ENCODE data around the gene TPSB2.

The TPSB2 gene

DNA sequence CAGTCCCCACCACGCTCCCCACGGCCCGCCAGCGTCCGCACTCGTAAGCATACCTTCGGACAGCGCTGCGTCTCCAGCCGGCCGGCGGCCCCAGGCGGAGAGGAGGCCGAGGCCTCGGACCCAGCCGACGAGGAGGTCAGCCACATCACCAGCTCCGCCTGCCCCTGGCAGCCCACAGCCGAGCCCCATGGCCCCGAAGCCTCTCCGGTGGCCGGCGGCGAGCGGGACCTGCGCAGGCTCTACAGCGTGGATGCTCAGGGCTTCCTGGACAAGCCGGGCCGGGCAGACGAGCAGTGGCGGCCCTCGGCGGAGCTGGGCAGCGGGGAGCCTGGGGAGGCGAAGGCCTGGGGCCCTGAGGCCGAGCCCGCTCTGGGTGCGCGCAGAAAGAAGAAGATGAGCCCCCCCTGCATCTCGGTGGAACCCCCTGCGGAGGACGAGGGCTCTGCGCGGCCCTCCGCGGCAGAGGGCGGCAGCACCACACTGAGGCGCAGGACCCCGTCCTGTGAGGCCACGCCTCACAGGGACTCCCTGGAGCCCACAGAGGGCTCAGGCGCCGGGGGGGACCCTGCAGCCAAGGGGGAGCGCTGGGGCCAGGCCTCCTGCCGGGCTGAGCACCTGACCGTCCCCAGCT, 9.8 kb downstream of the TPSB2 start:
- no peak for DNase-seq (ENCODE audit: low spot score)

DNA sequence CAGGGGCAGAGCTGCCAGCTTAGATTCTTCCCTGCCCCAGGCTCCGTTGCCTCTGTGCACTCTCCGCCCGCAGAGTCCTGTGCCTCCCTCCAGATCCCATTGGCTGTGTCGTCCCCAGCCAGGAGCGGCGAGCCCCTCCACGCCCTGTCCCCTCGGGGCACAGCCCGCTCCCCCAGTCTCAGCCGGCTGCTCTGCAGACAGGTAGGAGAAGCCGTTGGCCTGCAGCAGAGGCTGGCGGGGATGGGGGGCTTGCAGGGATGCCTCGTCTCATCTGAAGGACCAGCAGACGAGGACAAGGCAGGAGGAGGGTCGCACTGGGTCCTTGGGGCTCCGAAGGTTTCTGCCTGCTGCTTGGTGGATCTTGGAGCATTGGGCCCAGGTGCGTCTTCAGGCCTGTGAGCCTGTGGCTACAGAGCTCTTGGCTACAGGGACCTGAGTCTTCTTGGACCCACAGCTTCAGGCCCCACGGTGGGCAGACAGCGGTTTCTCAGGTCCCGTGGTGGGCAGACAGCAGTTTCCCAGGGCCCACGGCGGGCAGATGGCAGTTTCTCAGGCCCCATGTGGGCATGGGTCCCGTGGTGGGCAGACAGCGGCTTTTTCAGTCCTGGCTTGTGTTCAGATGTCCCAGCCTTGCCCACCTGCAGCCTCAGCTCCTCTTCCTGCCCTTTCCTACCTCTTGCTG, 10.9 kb downstream of the TPSB2 start:
- DNase-seq (ENCODE audit: low spot score), result no peak

- no peak for DNase-seq (ENCODE audit: low spot score)
These were observed 11.7 kb downstream of the TPSB2 start for GRCh38 chr16:1218061-1218929.

DNA sequence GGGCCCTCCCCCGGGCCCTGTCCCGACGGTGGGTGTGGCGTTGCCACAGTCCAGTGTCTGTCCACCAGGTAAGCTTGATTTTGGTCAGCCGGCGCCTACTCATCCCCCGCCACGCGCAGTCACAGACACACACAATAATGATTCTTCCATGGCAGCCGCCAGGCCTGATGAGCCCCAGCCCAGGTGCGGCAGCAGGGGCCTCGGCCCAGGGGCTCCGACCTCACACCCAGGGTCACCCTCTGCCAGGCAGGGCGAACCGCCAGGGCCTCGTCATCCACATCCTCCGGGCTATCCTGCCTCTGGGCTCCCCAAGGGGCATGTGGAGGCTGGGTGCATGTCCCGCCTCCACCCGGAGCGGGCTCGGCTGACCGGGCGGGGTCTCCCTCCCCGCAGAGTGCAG, 12.5 kb downstream of the TPSB2 start:
- no peak for DNase-seq (ENCODE audit: low spot score)

GRCh38 chr16:1216681-1217400, 13.1 kb downstream of the TPSB2 start:
- DNase-seq (ENCODE audit: low spot score), result no peak

GRCh38 chr16:1216296-1216619, 13.7 kb downstream of the TPSB2 start:
- DNase-seq (ENCODE audit: low spot score), result no peak

DNA sequence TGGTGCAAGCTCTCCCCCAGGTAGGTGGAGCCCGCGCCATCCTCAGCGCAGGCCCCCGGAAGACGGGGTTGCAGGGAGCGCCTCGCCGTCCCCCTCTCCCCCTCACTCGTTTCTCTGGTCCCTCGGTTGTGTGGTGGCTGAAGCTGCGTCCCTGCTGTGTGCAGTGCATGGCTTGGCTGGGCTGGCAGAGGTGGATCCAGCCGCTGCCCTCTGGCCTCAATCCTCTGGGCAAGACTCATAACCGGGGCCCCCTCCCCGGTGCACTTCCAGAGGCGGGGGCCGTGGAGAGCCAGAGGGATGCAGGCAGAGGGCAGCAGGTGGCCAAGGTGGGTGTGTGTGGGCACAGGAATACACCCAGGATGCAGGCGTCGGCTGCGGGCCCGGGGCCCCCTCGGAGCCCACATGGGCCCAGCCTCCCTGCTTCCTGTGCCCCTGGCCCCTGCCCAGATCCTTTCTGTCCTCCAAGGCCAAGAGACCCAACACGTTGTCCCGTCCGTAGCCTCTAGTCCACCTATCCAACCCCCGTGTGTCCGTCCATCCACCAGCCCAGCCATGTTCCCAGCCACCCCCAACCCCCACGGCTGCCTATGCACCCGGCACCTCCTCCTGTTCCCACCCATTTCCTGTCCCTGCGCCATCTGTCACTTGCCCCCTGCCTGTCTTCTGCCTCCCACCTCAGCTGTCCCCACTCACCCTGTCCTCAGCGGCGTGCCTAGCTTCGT, 14.2 kb downstream of the TPSB2 start:
- no peak for DNase-seq (ENCODE audit: low spot score)

- no peak for DNase-seq (ENCODE audit: low spot score)
These were observed 15.3 kb downstream of the TPSB2 start for GRCh38 chr16:1214719-1215118.

GRCh38 chr16:1213796-1214372, 16.1 kb downstream of the TPSB2 start:
- no peak for DNase-seq (ENCODE audit: low spot score)

GRCh38 chr16:1213231-1213630, 16.8 kb downstream of the TPSB2 start:
- DNase-seq (ENCODE audit: low spot score), result no peak

DNA sequence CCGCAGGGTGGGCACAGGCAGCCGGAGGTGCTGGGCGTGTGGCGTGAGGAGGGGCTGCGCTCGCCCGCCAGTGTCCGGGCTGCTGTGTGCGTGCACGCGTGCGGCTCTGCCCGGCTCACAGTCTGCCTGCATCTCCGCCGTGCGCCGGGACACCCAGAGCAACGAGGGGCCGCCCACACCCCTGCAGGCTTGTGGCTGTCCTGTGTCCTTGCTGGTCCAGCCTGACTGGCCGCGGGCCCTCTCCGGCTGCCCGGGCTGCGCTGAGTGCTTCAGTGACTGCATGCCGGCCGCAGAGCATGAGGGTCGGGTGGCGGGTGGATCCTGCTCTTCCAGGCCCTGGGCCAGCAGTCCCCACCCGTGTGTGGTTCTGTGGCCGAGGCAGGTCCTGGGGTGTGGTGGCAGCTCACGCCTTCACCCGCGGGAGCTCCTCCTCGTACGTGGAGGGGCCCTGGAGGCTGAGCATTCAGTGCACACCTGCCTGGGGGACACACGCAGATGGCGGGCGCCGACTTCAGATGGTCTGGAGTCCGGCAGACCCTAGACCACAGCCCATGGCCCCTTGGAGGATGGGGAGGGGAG, 17.3 kb downstream of the TPSB2 start:
- no peak for DNase-seq (ENCODE audit: low spot score)

DNA sequence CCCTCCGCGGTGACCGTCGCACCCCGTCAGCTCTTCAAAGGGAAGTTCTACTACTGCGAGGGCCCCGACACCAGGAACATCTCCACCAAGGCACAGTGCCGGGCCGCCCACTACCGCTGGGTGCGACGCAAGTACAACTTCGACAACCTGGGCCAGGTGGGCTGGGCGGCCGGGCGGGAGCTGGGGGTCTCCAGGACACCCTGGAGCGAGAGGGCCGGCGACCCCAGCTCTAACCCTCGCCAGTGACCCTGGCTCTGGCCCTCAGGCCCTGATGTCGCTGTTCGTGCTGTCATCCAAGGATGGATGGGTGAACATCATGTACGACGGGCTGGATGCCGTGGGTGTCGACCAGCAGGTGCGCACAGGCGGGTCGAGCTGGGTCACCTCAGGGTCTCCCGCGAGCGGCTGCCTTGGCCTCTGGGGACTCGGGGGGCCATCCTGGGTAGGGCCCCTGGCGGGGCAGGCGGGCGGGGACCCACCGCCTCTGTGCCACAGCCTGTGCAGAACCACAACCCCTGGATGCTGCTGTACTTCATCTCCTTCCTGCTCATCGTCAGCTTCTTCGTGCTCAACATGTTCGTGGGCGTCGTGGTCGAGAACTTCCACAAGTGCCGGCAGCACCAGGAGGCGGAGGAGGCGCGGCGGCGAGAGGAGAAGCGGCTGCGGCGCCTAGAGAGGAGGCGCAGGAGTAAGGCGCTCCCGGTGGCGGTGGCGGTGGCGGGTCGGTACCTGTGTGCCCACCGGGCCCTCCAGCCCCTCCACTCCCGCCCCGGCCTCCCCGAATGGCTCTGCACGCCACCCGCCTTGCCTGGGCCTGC, 18.3 kb downstream of the TPSB2 start:
- no peak for DNase-seq (ENCODE audit: low spot score)

DNA sequence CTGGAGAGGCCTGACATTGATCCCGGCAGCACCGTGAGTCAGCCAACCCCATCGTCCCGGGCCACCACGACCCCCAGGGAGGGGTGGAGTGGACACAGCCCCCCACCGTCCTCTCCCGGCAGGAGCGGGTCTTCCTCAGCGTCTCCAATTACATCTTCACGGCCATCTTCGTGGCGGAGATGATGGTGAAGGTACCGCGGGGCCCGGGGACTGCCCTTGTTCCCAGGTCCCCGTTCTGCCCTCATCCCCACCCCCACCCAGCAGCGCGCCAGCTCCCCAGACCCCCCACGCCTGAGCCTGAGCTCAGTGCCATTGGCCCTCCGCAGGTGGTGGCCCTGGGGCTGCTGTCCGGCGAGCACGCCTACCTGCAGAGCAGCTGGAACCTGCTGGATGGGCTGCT, 19.5 kb downstream of the TPSB2 start:
- no peak for DNase-seq (ENCODE audit: low spot score)

DNA sequence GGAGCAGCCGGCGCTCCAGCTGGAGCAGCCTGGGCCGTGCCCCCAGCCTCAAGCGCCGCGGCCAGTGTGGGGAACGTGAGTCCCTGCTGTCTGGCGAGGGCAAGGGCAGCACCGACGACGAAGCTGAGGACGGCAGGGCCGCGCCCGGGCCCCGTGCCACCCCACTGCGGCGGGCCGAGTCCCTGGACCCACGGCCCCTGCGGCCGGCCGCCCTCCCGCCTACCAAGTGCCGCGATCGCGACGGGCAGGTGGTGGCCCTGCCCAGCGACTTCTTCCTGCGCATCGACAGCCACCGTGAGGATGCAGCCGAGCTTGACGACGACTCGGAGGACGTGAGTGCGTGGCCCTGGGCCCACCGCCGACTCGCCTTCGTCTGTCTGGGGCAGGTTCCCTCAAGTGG, 20.9 kb downstream of the TPSB2 start:
- no peak for DNase-seq (ENCODE audit: low spot score)

DNA sequence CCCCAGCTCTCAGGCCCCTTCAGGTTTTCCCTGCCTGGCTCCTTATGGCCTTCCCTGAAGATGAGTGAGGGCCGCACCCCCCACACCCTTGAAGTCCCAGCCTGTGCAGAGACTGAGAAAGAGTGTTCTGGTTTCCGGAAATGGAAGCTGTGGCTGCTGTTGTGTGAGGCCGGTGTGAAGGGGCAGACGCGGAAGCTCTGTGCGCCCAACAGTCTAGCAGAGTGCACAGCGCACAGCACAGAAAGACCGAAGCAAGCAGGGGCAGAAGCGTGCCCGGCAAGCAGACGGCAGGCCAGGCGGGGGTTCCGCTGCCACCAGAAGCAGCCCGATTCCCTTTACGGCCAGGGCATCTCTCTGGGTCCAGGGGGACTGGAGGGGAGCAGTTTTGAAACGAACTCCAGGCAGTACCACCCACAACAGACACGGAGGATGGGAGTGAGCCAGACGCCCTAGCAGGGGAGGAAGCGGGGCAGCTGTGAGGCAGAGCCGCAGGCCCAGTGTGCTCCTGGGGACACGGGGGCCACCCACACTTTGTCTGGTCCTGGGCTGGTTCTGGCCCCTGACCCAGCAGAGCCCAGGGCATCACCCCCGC, 21.6 kb downstream of the TPSB2 start:
- no peak for DNase-seq (ENCODE audit: low spot score)

GRCh38 chr16:1206786-1207185, 23.2 kb downstream of the TPSB2 start:
- no peak for DNase-seq (ENCODE audit: low spot score)

GRCh38 chr16:1206326-1206725, 23.7 kb downstream of the TPSB2 start:
- no peak for DNase-seq (ENCODE audit: low spot score)

- DNase-seq (ENCODE audit: low spot score), result no peak
These were observed 25.1 kb downstream of the TPSB2 start for GRCh38 chr16:1204933-1205332.

- DNase-seq (ENCODE audit: low spot score), result no peak
These were observed 27.7 kb downstream of the TPSB2 start for GRCh38 chr16:1202274-1202673.

- DNase-seq (ENCODE audit: low spot score), result no peak
These were observed 28.5 kb downstream of the TPSB2 start for GRCh38 chr16:1201444-1201843.
